DND-41 (cell line): Measurements from ENCODE around the gene GAS1.

Experiments
- CTCF ChIP-seq: IDR thresholded peaks from 2 replicates; pipeline ENCODE4 v1.5.1; 2012; ENCODE audit warnings: borderline replicate concordance, low read length, moderate library complexity, mild to moderate bottlenecking; ENCODE audit not compliant: poor library complexity, severe bottlenecking; ENCODE audit errors: extremely low read depth
- EZH2 ChIP-seq: IDR thresholded peaks from 3 replicates; pipeline ENCODE4 v1.6.1; 2012; ENCODE audit warnings: borderline replicate concordance, low read depth, mild to moderate bottlenecking, moderate library complexity, low read length, inconsistent platforms; ENCODE audit not compliant: severe bottlenecking

GRCh38 chr9:86902586-86902985, 44.7 kb downstream of the GAS1 start:
- TF ChIP-seq CTCF (no peak), EZH2 (no peak)
